Progenitor cell of endocrine pancreas (in vitro differentiated cells): ENCODE measurements around the gene VANGL2. TPM values are rescaled to one million over a fixed set of nuclear protein-coding genes. Genes with fewer than 3 reads are reported as not detected.

Experiments used
- DNase-seq: peaks from one replicate; pipeline ENCODE4 v3.0.0; 2021; ENCODE audit warnings: low spot score; ENCODE audit not compliant: unreplicated experiment
- H3K27ac Mint-ChIP-seq: 2 replicates; pipeline ENCODE4 v1.8.0; 2021; ENCODE audit warnings: mild to moderate bottlenecking, moderate library complexity, mixed read lengths
- H3K27me3 Mint-ChIP-seq: 2 replicates; pipeline ENCODE4 v1.8.0; 2021; ENCODE audit warnings: mixed read lengths
- H3K36me3 Mint-ChIP-seq: 2 replicates; pipeline ENCODE4 v1.8.0; 2022; ENCODE audit warnings: mixed read lengths; ENCODE audit not compliant: insufficient read depth
- H3K4me1 Mint-ChIP-seq: 2 replicates; pipeline ENCODE4 v1.8.0; 2021; ENCODE audit warnings: low read depth, mixed read lengths
- H3K4me3 Mint-ChIP-seq: 2 replicates; pipeline ENCODE4 v1.8.0; 2021; ENCODE audit warnings: low read depth, mild to moderate bottlenecking, moderate library complexity, mixed read lengths
- H3K9me3 Mint-ChIP-seq: 2 replicates; pipeline ENCODE4 v1.8.0; 2021; ENCODE audit warnings: low read depth, mixed read lengths
- CTCF ChIP-seq: fragments of 200-600 bp; sonication (generic); IDR thresholded peaks from one replicate; pipeline ENCODE4 v1.5.0; 2021; ENCODE audit warnings: antibody characterized with exemption, mild to moderate bottlenecking; ENCODE audit not compliant: unreplicated experiment
- total RNA-seq: library from RNA; stranded (reverse); gene quantifications from 2 replicates; pipeline ENCODE4 v1.2.1, GENCODE V29; 2021

VANGL2 gene
- total RNA-seq, 1 donor from 2014 or later, result 80.4 TPM

GRCh38 chr1:160366731-160367515 is 33.4 kb upstream of the VANGL2 start, which contains the start of gene NHLH1:
NHLH1 (plus strand) TSS chr1:160367071; CDS start chr1:160370732, 3,661 bp downstream.
- H3K27me3 Mint-ChIP-seq, result no peaks in the 10 kb centered on the region
- DNase-seq, result no peak
- H3K4me3 Mint-ChIP-seq, result no peak within 1 kb of the TSS
- no peaks in the 10 kb centered on the region for H3K9me3 Mint-ChIP-seq
- H3K4me1 Mint-ChIP-seq, result peaks cover 8% of the 10 kb centered on the region
- H3K36me3 Mint-ChIP-seq, result no peaks in the 10 kb centered on the region
- TF ChIP-seq CTCF, result no peak
- no peak within 1 kb of the TSS for H3K27ac Mint-ChIP-seq

GRCh38 chr1:160367516-160367900 is 32.9 kb upstream of the VANGL2 start:
- H3K27ac Mint-ChIP-seq, result no peak overlapping the region
- H3K9me3 Mint-ChIP-seq, result no peaks in the 10 kb centered on the region
- no peak for DNase-seq
- no peaks in the 10 kb centered on the region for H3K27me3 Mint-ChIP-seq
- H3K4me1 Mint-ChIP-seq, result peaks cover 3% of the 10 kb centered on the region
- H3K4me3 Mint-ChIP-seq, result no peak overlapping the region
- no peak for TF ChIP-seq CTCF
- no peaks in the 10 kb centered on the region for H3K36me3 Mint-ChIP-seq

- Mint-ChIP-seq H3K36me3 (no peaks in the 10 kb centered on the region), H3K4me3 (no peak overlapping the region)
Observed at GRCh38 chr1:160367934-160368923, 32.1 kb upstream of the VANGL2 start.

GRCh38 chr1:160369087-160369486 is 31.3 kb upstream of the VANGL2 start:
- Mint-ChIP-seq H3K4me1 (no peaks in the 10 kb centered on the region), H3K36me3 (no peaks in the 10 kb centered on the region), H3K27me3 (peaks cover 3% of the 10 kb centered on the region), H3K4me3 (no peak overlapping the region), H3K27ac (no peak overlapping the region), H3K9me3 (no peaks in the 10 kb centered on the region)
- DNase-seq, result no peak
- TF ChIP-seq CTCF, result no peak

More at GRCh38 chr1:160367934-160368923, 32.1 kb upstream of the VANGL2 start:
- no peak for TF ChIP-seq CTCF
- Mint-ChIP-seq H3K27me3 (no peaks in the 10 kb centered on the region), H3K4me1 (no peaks in the 10 kb centered on the region), H3K27ac (no peak overlapping the region), H3K9me3 (no peaks in the 10 kb centered on the region)
- DNase-seq, result no peak

- peaks cover 11% of the 10 kb centered on the region for H3K27me3 Mint-ChIP-seq
- peaks cover 1% of the 10 kb centered on the region for H3K4me1 Mint-ChIP-seq
Observed at GRCh38 chr1:160370561-160371345, 29.6 kb upstream of the VANGL2 start.

More at GRCh38 chr1:160370561-160371345, 29.6 kb upstream of the VANGL2 start:
- Mint-ChIP-seq H3K36me3 (no peaks in the 10 kb centered on the region), H3K9me3 (no peaks in the 10 kb centered on the region), H3K4me3 (no peak overlapping the region), H3K27ac (no peak overlapping the region)
- no peak for TF ChIP-seq CTCF
- DNase-seq, result no peak
